ENCODE data around the gene EDAR.

DNA sequence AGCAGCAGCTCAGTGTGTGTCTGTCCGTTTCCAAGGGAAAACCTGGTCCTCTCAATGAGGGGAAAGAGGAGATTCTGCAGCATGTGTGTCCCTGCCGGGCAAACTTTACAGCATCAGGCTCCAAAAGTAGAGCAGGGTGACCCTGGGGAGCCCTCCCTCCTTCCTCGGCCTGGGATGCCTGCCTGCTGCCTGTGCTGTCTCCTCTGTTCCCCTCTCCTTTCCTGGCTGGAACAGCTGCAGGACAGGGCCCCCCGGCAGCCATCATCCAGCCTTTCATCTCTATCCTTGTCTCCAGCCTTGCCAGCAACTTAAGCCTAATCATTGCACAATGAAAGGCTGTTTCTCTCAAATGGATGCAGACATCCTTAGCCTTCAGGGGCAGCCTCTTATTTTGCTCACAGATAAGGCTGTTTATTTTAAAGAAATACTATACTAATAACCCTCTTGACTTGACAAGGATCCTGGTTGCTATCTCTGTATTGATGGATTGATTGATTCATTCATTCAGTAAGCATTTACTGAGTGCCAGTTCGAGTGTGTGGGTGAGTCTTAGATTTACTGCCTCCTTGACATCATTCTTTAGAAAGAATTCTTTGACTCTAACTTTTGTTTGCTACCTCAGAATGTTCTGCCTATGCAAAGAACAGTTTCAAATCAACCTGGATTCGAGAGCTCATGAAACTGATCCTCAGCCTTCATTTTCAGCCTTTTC is 40.6 kb upstream of the EDAR start:
- TF ChIP-seq, protein P1, sequence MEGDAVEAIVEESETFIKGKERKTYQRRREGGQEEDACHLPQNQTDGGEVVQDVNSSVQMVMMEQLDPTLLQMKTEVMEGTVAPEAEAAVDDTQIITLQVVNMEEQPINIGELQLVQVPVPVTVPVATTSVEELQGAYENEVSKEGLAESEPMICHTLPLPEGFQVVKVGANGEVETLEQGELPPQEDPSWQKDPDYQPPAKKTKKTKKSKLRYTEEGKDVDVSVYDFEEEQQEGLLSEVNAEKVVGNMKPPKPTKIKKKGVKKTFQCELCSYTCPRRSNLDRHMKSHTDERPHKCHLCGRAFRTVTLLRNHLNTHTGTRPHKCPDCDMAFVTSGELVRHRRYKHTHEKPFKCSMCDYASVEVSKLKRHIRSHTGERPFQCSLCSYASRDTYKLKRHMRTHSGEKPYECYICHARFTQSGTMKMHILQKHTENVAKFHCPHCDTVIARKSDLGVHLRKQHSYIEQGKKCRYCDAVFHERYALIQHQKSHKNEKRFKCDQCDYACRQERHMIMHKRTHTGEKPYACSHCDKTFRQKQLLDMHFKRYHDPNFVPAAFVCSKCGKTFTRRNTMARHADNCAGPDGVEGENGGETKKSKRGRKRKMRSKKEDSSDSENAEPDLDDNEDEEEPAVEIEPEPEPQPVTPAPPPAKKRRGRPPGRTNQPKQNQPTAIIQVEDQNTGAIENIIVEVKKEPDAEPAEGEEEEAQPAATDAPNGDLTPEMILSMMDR (IDR thresholded peaks at IDR 0.05), result no peak
- no peak for TF ChIP-seq POLR2AphosphoS5 (IDR thresholded peaks at IDR 0.05)
- no peak for TF ChIP-seq POLR2A (IDR thresholded peaks at IDR 0.05)
- no peak for TF ChIP-seq EP300 (IDR thresholded peaks at IDR 0.05)

Measured in upper lobe of left lung (tissue), 4 donors.